GM20431 (cell line): ENCODE data around the gene SYK.

Source experiments
- in situ Hi-C: fragments of 300-500 bp; cut with MseI, MboI; formaldehyde crosslinking; loops from one replicate; pipeline ENCODE4 v1.15.0; 2020; ENCODE audit warnings: low sequenced_read_pairs; ENCODE audit not compliant: unreplicated experiment

SYK gene

DNA sequence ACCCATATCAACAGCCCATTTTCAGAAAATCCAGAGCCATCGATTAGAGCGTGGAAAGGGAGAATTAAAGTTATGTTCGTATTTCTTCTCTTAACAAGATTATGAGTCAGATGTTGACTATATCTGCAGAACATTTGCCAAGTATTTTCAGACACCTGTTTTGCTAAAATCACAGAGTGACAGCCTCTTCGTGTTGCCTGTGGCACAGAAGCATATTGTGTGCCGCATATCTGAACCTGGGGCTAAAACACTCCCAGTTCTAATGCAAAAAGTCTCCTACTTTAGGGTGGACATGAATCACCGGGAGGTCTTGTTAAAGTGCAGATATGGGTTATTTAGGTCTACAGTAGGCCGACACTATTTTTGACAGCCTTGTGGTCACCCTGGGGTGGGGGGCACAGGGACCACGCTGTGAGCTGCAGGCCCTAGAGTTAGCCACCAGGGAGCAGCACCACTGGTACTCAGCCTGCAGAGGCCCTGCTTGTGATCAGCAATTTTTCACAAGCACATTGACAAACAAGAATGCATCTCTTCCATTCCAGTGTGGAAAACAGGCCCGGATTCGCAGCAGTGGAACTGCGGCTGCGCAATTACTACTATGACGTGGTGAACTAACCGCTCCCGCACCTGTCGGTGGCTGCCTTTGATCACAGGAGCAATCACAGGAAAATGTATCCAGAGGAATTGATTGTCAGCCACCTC is 93.5 kb downstream of the SYK start:
- in situ Hi-C loops = no loop called here

DNA sequence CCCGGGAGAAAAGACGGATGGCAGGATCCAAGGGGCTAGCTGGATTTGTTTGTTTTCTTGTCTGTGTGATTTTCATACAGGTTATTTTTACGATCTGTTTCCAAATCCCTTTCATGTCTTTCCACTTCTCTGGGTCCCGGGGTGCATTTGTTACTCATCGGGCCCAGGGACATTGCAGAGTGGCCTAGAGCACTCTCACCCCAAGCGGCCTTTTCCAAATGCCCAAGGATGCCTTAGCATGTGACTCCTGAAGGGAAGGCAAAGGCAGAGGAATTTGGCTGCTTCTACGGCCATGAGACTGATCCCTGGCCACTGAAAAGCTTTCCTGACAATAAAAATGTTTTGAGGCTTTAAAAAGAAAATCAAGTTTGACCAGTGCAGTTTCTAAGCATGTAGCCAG is 94.2 kb downstream of the SYK start:
- in situ Hi-C loops = no loop called here

DNA sequence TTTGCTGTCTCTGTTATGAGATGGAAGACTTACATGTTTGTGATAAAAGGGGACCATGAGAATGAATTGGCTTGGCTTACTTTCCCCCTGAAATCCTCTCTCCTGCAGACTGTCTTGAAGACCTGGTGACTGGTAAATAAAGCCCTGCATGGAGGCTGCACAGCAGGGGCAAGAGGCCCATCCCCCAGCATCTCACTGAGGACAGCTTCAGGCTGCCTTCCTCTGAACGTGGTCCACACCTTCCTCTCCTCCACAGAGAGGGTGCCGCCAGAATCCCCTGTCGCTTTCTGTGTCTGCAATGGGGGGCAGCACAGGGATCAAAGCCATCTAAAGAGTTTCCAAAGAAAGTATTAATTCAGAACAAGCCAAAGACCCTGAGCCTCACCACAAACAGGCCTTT is 94.6 kb downstream of the SYK start:
- in situ Hi-C loops = no loop called here

DNA sequence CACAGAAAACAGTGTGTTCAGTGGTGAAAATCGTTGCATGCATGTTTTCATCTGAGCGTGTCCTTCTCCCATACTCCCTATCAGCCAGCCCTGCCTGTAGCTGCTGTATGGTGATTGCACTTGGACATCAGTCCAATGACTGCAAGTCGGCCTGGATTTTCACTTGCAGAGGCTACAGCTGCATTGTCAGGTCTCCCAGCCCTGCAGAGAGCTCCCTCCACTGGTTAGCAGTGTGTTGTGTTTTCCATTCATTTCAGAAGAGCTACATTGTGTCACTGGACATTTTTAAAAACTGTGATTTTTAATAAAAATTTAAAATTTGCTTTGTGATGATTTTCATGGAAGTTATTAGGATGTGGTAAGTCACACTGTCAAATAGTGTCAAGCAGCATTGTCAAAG is 96.6 kb downstream of the SYK start:
- in situ Hi-C loops = no loop called here

DNA sequence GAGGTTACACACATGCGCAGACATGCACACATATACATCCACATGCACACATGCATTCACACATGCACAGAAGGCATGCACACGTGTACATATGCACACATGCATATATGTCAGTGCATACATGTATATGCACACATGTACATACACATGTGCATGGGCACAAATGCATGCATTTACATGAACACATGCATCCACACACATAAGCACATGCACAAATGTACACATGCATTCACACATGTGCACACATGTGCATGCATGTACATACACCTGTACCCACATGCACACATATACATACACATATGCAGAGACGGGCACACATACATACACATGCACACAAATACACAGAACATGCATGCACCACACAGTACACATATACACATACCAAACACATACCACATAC is 97.7 kb downstream of the SYK start:
- in situ Hi-C loops = no loop called here

DNA sequence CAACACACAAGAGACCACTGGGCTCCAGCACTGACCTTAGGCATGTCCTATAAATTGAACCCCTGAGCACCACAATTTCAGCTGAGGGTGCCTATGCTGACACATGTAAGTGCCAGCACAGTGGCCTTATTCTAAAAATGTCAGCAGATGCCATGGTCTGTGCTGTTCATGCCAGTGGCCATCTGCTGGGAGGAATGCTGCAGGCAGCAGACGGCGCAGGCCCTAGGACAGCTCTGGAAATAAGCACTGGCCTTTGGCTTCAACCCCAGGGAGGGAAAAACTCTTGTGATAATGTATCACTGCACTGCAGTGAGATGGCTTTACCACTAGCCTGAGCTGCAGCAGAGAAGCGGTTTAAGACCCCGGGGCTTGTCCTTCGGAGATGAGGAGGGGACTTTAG is 98.5 kb downstream of the SYK start:
- in situ Hi-C loops = loop anchor here (25.0 kb wide), 1 partner anchor 787 kb away; no protein-coding TSS in a partner anchor

DNA sequence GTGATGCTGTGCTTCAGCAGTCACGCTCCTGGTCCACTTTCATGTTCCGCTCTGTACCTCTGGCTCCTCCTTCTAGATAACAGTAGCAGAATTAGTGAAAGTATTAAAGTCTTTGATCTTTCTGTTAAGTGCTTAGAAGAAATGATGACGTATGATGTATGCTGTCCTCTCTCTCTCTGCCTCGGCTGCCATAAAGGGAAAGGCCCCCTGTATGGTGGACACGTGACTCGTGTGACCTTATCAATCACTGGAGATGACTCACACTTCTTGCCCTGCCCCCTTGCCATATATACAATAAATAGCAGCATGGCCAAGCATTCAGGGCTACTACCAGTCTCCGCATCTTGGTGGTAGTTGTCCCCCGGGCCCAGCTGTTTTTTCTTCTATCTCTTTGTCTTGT is 100.3 kb downstream of the SYK start:
- in situ Hi-C loops = loop anchor here (25.0 kb wide), 1 partner anchor 785 kb away; no protein-coding TSS in a partner anchor

DNA sequence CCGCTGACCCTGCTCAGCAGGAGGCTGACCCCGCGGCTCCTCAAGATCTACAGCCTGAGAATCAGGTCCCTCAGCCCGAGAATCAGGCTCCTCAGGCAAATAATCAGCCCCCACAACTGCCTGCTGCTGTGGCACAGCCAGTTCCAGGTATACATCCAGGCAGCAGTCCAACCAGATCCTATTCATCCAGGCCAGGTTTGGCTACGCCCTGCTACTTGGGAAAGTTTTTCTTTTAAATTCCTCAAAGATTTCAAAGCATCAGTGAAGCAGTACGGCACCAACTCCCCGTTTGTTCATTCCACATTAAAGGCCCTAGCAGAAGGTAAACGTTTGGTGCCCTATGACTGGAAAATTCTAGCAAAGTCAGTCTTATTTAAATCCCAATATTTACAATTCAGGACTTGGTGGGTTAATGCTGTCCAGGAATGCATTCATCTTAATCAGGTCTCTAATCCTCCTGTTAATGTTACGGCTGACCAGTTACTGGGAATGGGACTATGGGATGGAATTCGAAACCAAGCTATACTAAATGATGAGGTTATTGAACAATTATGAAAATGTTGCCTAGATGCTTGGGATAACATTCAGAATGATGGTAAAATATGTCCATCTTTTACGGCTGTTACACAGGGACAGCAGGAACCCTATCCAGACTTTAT is 102.3 kb downstream of the SYK start:
- in situ Hi-C loops = loop anchor here (25.0 kb wide), 1 partner anchor 783 kb away; no protein-coding TSS in a partner anchor

DNA sequence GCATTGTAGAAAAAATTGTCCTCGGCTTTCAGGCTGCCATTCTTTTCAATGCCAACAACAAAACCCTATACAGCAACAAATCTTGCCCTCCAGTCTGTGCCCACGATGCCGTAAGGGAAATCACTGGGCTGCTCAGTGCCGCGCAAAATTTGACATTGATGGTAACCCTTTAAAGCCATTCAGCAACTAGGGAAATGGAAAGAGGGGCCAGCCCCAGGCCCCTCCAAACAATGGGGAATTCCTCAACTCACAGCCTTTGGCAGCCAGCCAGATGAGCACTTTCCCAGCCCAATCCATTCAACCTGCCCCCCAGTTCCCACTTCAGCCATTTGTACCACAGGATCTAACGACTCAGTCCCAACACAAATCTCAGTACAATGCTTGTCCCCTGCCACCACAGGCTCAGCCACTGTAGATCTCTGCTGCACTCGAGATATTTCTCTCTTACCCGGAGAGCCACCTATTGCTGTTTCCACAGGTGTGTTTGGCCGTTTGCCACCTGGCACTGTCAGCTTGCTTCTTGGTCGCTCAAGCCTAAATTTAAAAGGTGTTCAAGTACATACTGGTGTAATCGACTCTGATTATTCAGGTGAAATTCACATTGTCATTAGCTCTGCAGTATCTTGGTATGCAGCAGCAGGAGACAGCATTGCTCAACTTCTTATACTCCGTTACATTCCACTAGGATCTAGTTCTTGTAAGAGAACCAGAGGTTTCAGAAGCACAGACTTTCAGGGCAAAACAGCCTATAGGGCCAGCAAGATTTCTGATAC is 103.3 kb downstream of the SYK start:
- in situ Hi-C loops = loop anchor here (25.0 kb wide), 1 partner anchor 782 kb away; no protein-coding TSS in a partner anchor

GRCh38 chr9:90905822-90906221 is 104.2 kb downstream of the SYK start:
- in situ Hi-C loops = loop anchor here (25.0 kb wide), 1 partner anchor 781 kb away; no protein-coding TSS in a partner anchor

DNA sequence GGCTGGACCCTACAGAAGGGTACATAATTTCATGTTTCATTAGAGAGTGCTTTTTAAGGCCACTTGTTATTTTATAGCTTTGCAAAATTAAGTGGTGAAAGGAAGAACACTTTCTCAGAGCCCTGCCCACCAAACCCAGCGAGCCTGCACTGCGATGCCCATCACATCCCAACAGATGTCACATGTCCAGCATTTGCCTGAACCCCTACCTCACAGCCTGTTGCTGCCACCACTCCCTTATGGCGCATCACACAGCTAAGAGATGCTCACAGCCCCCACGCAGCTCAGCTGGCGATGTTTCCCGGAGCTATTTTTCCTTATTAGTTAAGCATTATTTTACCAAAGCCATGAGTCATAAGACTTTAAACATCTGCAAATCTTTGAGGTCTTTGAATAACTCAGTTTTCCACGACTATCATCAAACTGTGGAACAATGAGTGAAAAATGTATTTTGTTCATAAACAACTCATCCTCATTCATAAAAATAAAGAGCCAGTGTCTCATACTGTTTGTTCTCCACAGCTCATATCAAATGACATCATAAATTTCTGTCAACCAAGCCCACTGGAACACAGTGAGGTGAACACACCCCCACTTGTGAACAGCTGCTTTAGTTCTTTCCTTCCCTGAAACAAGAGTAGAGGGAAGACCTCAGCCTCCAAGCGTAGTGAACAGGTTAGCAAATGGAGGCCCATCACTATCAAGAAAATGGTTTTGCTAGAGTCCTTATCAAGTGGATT is 104.9 kb downstream of the SYK start:
- in situ Hi-C loops = loop anchor here (25.0 kb wide), 1 partner anchor 781 kb away; no protein-coding TSS in a partner anchor

DNA sequence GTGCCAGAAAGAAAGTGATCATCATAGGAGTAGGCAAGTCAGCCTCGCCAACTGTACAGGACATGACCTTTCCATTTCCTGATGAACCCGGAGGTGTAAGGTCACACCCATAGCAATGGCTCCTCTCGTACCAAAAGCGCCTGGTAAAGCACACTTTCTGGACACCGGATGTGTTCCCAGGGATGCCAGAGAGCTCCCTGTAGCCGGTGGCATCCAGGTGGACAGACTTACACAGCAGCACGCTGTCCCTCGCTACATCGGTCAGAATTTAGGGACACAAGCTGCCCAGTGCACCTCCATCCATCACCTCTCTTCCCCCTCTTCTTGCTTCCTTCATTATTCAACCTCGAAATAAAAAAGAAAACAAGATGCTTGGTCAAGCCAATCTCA is 105.4 kb downstream of the SYK start:
- in situ Hi-C loops = loop anchor here (25.0 kb wide), 1 partner anchor 780 kb away; no protein-coding TSS in a partner anchor

DNA sequence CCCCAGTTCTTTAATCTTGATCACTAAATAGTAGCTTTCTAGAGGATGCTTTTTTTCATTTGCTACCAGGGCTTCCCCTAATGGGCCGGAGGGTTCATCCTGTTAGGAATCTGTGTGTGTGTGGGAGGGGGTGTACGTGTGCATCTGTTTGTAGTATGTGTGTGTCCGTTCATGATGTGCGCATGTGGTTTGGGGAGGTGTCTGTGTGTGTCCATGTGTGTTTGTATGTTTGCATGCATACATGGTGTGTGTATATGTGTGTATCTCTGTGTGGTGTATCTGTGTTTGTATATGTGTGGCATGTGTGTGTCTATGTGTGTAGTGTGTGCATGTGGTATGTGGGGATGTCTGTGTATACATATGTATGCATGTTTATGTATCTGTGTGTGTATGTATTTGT is 106.2 kb downstream of the SYK start:
- in situ Hi-C loops = loop anchor here (25.0 kb wide), 1 partner anchor 780 kb away; no protein-coding TSS in a partner anchor

DNA sequence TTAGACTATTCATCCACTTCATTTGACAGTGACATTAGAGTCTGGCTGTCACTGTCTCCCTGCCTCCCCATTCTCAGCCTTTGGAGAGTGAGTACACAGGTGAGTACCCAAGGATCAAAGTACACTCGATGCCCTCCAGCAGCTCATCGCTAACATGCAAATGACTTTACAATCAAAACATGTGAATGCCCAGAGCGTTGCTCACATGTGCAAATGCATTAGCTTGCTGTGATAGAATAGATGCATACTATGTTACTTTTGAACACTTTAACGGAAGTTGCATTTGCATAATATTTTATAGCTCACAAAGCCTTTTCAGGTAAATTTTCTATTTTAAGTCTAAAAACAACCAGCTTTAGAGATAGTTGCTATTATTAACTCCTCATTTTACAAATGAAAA is 107.6 kb downstream of the SYK start:
- in situ Hi-C loops = loop anchor here (25.0 kb wide), 1 partner anchor 778 kb away; no protein-coding TSS in a partner anchor

DNA sequence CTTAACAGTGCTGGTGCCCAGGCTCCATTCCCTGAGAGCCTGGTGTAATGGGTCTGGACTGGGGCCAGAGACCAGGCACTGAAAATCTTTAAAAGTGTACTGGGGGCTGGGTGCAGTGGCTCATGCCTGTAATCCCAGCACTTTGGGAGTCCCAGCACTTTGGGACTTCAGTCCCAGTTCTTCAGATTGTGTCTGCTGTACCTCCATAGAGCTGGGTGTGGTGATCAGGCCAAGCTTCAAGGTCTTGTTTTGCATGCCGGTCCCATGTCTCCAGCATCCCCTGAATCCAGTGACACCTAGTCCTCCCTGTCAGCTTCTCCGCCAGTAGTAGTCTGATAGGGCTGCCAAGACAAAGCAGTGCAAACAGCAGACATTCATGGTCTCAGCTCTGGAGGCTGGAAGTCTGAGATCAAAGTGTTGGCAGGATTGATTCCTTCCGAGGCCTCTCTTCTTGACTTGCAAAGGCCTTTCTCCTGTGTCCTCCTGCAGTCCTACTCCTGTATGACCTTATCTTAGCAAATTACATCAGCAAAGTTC is 108.2 kb downstream of the SYK start:
- in situ Hi-C loops = loop anchor here (10.0 to 25.0 kb wide), 2 partner anchors 525 to 777 kb away; no protein-coding TSS in a partner anchor

GRCh38 chr9:90914196-90914595 is 112.6 kb downstream of the SYK start:
- in situ Hi-C loops = loop anchor here (10.0 to 25.0 kb wide), 2 partner anchors 521 to 773 kb away; no protein-coding TSS in a partner anchor

DNA sequence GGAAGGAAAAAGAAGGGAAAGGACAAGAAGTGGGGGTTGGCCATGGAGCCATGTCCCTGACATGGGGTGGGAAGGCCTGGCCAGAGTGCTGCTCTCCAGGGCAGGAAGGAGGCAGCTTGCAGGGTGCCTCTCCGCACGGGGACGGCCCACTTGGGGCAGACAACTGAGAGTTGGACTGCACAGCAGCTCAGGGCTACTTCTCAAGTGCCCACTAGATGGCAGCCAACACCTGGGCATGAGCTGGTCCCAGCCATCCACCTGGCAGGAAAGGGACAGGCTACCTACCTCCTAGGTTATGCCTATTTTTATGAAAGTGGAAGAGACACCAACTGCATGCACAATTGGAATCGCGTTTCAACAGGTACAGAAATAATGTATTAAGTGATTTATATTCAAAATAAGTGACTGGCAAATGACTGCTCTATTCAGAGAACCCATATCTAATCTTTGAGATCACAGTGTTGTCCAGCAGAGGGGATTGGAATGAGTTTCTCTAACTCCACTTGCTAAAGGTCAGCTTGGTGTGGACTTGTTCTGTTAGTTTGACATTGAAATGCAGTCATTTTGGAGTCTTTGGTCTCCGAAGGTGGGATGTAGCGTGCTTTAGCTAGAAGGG is 113.4 kb downstream of the SYK start:
- in situ Hi-C loops = loop anchor here (10.0 to 25.0 kb wide), 2 partner anchors 520 to 772 kb away; no protein-coding TSS in a partner anchor

DNA sequence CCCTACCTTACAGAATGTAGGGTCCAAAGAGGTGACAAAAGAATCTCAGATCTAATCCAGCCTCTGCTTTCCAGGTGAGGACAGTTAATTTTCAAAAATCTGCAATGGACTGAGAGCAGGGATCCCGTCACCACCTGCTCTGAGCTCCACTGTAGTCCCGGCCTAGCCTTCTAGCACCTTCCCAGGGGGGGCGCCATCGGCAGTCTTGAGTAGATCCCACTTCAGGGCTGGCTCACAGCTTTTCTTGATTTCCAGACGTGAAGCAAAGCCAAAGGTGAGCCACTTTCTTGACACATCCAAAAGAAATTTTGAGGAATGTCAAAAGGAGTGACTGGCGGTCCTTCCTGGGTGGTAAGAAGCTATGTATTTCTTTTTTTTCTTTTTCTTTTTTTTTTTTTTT is 114.1 kb downstream of the SYK start:
- in situ Hi-C loops = loop anchor here (10.0 to 25.0 kb wide), 2 partner anchors 519 to 772 kb away; no protein-coding TSS in a partner anchor
